Fibroblast of the conjunctiva (primary cell): ENCODE results near the gene HEATR3.

ENCODE experiments used
- DNase-seq: peaks from one replicate; pipeline ENCODE4 v3.0.0-alpha.2; 2010; ENCODE audit warnings: low read depth

HEATR3 gene

DNA sequence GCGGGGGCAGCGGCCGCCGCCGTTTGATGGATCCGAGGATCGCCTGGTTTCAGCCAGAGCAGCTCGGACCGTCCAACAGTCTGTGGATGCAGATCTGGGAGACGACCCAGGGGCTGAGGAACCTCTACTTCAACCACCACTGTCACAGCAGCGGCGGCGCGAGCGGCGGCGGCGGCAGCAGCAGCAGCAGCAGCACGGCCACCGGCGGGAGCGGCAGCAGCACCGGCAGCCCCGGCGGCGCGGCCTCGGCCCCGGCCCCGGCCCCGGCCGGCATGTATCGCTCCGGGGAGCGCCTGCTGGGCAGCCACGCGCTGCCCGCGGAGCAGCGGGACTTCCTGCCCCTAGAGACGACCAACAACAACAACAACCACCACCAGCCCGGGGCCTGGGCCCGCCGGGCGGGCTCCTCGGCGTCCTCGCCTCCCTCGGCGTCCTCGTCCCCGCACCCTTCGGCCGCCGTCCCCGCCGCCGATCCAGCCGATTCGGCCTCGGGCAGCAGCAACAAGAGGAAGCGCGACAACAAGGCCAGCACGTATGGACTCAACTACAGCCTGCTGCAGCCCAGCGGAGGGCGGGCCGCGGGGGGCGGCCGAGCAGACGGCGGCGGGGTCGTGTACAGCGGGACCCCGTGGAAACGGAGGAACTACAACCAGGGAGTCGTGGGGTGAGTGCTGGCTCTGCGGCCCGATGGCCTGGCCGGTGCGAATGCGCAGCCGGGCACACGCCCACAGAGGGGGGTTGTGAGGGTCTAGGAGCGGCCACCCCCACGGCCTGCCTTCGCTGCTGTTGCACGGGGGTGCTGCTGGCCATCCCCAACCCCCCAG is 88.0 kb downstream of the HEATR3 start:
- no peak for DNase-seq

DNA sequence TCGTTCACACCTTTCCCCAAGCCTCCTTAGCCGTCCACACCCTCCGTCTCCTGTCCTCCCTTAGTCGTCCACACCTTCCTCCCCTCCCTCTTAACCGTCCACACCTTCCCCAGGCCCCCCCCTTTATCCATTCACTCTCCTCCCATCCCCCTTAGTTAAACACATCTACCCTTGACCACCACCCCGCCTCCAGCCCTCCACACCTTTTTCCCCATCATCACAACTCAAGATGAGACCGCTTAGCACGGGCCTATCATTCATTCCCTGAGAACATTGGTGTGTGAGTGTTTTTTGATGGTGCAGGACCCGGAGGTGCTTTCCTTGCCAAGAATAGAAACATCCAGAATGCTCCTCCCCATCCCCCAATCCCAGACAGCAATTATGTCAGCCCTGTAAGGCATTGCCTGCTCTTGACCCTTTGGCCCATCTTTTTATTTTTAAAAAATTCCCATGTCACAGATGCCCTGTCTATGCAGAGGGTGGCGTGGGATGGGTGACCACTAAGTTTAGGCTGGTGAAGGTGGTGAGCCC is 88.7 kb downstream of the HEATR3 start:
- DNase-seq, result no peak

DNA sequence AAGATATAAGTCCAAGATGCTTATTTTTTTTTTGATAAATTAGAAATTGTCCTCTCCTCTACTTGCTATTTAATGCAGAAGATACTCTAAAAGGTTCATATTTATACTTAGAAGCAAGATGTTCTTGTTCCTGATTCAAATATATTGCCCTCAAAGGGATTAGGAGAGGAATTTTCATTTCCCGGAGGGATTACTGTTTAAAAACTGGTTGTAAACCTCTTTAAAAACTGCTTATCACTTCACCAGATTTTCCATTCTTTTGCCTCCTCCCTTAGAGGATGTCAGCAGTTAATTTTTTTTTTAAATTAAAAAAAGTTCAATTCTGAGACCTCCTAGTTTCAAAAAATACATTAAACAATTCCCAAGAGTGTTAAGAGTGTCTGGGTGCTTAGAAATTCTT is 90.2 kb downstream of the HEATR3 start:
- DNase-seq, result no peak
